GM10248 (cell line): ENCODE measurements around the gene FOXQ1.
"Not testable (repeated sequence)": the region's sequence is repeated elsewhere in the genome, so short reads cannot be mapped to it uniquely, and the experiment has no call there.

Experiments
- CTCF ChIA-PET: fragments of 300-600 bp; sonication (Branson Sonifier 250); formaldehyde crosslinking; extraction: SDS; loops from one replicate; lab custom pipeline; 2021; ENCODE audit warnings: antibody characterized with exemption; lab: Yijun Ruan, JAX
- POLR2A ChIA-PET: fragments of 350-650 bp; sonication (Branson Sonifier 250); formaldehyde crosslinking; extraction: SDS; loops from one replicate; lab custom pipeline; 2020; ENCODE audit warnings: antibody characterized with exemption; lab: Yijun Ruan, JAX
- DNase-seq: peaks from one replicate; pipeline ENCODE4 v3.0.0; 2012; ENCODE audit errors: extremely low spot score
- CTCF ChIP-seq: IDR thresholded peaks from 2 replicates; pipeline ENCODE4 v1.5.1; 2012; ENCODE audit warnings: mild to moderate bottlenecking, low read depth; ENCODE audit errors: extremely low read depth, missing control alignments, control extremely low read depth

Gene FOXQ1

GRCh38 chr6:1315560-1316386 is 3.9 kb downstream of the FOXQ1 start:
- ChIA-PET POLR2A (no interaction called here), CTCF (interaction anchor here (0.6 kb wide), 1 partner anchor 10 kb away, joined by 4 read pairs; no protein-coding TSS in a partner anchor)
- no peak for DNase-seq
- no peak for TF ChIP-seq CTCF

- no peak for TF ChIP-seq CTCF
- no peak for DNase-seq
- ChIA-PET CTCF (interaction anchor here (0.6 kb wide), 1 partner anchor 9 kb away, joined by 4 read pairs; no protein-coding TSS in a partner anchor), POLR2A (no interaction called here)
These were observed 4.6 kb downstream of the FOXQ1 start for GRCh38 chr6:1316489-1316971.

- ChIA-PET POLR2A (no interaction called here), CTCF (interaction anchor here (1.2 kb wide), 1 partner anchor 79 kb away, joined by 4 read pairs; no protein-coding TSS in a partner anchor)
- no peak for DNase-seq
- TF ChIP-seq CTCF = no peak
These were observed 5.5 kb downstream of the FOXQ1 start for GRCh38 chr6:1317302-1317815.

GRCh38 chr6:1318036-1318435 is 6.1 kb downstream of the FOXQ1 start:
- POLR2A ChIA-PET = no interaction called here
- no peak for TF ChIP-seq CTCF

GRCh38 chr6:1318584-1318983 is 6.7 kb downstream of the FOXQ1 start:
- CTCF ChIA-PET = interaction anchor here (0.9 to 1.2 kb wide), 2 partner anchors 18 to 78 kb away, joined by 3 to 4 read pairs; no protein-coding TSS in a partner anchor
- POLR2A ChIA-PET, DNase-seq: not testable (repeated sequence)

More at GRCh38 chr6:1318036-1318435, 6.1 kb downstream of the FOXQ1 start:
- CTCF ChIA-PET = interaction anchor here (0.9 to 1.2 kb wide), 2 partner anchors 18 to 79 kb away, joined by 3 to 4 read pairs; no protein-coding TSS in a partner anchor
- no peak for DNase-seq

- CTCF ChIA-PET = no interaction called here
- no peak for DNase-seq
These were observed 9.8 kb downstream of the FOXQ1 start for GRCh38 chr6:1321738-1322137.

More at GRCh38 chr6:1321738-1322137, 9.8 kb downstream of the FOXQ1 start:
- TF ChIP-seq CTCF = no peak
- POLR2A ChIA-PET = no interaction called here
